ENCODE results near the gene NPAS3.

DNA sequence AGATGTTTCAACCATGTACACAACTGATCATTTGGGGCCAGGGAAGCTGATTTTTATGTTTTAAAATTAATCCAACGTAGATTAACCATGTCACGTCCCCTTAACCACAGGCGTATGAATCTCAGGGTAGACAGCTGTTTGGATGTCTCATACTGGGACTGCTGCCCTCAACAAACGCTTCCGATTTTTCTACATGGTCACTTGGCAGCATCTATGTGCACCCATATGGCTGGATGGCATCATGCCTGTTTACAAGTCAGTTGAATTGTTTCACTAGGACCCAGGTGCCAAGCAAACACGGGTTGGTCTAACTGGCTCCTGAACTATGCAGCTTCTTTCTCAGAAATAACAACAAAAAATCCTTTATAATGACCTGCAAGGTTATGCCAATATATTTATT, 393.8 kb downstream of the NPAS3 start:
- TF ChIP-seq, protein P1, sequence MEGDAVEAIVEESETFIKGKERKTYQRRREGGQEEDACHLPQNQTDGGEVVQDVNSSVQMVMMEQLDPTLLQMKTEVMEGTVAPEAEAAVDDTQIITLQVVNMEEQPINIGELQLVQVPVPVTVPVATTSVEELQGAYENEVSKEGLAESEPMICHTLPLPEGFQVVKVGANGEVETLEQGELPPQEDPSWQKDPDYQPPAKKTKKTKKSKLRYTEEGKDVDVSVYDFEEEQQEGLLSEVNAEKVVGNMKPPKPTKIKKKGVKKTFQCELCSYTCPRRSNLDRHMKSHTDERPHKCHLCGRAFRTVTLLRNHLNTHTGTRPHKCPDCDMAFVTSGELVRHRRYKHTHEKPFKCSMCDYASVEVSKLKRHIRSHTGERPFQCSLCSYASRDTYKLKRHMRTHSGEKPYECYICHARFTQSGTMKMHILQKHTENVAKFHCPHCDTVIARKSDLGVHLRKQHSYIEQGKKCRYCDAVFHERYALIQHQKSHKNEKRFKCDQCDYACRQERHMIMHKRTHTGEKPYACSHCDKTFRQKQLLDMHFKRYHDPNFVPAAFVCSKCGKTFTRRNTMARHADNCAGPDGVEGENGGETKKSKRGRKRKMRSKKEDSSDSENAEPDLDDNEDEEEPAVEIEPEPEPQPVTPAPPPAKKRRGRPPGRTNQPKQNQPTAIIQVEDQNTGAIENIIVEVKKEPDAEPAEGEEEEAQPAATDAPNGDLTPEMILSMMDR (IDR thresholded peaks at IDR 0.05 in 8 of 11, conservative IDR thresholded peaks at IDR 0.05 in 3 of 11), result no peak
- TF ChIP-seq POLR2A (IDR thresholded peaks at IDR 0.05), result no peak
